Measurements from ENCODE around the gene SIX3. TPM values are rescaled to one million over a fixed set of nuclear protein-coding genes. Genes with fewer than 3 reads are reported as not detected.

SIX3 gene
- polyA plus RNA-seq, 3 donors: not detected

- no peak for DNase-seq (ENCODE audit: extremely low read depth in 1 of 11, low read depth in 9 of 11, low spot score in 4 of 11)
Observed at GRCh38 chr2:44974064-44974715, 32.7 kb downstream of the SIX3 start.

GRCh38 chr2:44975571-44976450, 34.3 kb downstream of the SIX3 start:
- no peak for DNase-seq (ENCODE audit: extremely low read depth in 1 of 11, low read depth in 9 of 11, low spot score in 4 of 11)

- no peak for DNase-seq (ENCODE audit: extremely low read depth in 1 of 11, low read depth in 9 of 11, low spot score in 4 of 11)
Observed at GRCh38 chr2:44979581-44979980, 38.1 kb downstream of the SIX3 start.

GRCh38 chr2:44980751-44981713, 39.5 kb downstream of the SIX3 start:
- DNase-seq (ENCODE audit: extremely low read depth in 1 of 11, low read depth in 9 of 11, low spot score in 4 of 11): no peak

- DNase-seq (ENCODE audit: extremely low read depth in 1 of 11, low read depth in 9 of 11, low spot score in 4 of 11): peak; percentile 65 to 85 (median 76)
Observed at GRCh38 chr2:44981714-44982108, 40.2 kb downstream of the SIX3 start.

GRCh38 chr2:44983836-44984604, 42.5 kb downstream of the SIX3 start:
- no peak for DNase-seq (ENCODE audit: extremely low read depth in 1 of 11, low read depth in 9 of 11, low spot score in 4 of 11)

GRCh38 chr2:44989176-44989575, 47.7 kb downstream of the SIX3 start:
- no peak for DNase-seq (ENCODE audit: extremely low read depth in 1 of 11, low read depth in 9 of 11, low spot score in 4 of 11)

GRCh38 chr2:44994377-44994776, 52.9 kb downstream of the SIX3 start:
- DNase-seq (ENCODE audit: extremely low read depth in 1 of 11, low read depth in 9 of 11, low spot score in 4 of 11): no peak

Other genes starting within 250 kb of the SIX3 start
- 10 to 100 TPM; 21.3 to 38.2 (median 28.7) TPM for gene SIX2, start 67.8 kb downstream of the SIX3 start, polyA plus RNA-seq (ENCODE audit: insufficient read length in 3 of 3)